Measurements from ENCODE around the gene BCAR1. TPM values are rescaled to one million over a fixed set of nuclear protein-coding genes. Genes with fewer than 3 reads are reported as not detected.

BCAR1 gene
- total and polyA plus RNA-seq, 7 donors = 21.7 to 82.3 (median 42.9) TPM

DNA sequence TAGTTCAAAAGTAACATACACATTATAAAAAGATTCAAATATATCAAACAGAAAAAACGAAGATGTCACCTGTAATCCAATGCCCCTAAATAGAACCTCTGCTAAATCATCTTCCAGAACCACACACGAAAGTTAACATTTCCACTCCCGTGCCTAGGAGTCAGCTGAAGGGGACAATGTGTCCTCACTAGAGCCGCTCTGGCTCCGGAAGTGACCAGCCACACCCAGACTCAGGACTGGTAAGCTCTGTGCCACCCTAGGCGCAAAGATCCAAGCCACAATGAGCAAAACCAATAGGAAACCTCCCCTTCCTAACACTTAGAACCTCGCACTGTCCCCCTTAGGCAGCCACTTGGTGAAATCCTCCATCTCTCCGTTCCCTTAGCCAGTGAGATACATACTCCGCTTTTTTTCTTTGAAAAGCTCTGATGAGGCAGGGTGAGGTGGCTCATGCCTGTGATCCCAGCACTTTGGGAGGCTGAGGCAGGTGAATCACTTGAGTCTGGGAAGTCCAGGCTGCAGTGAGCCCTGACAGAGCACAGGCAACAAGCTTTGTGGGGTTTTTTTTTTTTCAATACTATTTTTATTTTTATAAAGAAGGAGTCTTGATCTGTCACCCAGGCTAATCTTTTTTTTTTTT is 20.8 kb downstream of the BCAR1 start:
- TF ChIP-seq, protein P1, sequence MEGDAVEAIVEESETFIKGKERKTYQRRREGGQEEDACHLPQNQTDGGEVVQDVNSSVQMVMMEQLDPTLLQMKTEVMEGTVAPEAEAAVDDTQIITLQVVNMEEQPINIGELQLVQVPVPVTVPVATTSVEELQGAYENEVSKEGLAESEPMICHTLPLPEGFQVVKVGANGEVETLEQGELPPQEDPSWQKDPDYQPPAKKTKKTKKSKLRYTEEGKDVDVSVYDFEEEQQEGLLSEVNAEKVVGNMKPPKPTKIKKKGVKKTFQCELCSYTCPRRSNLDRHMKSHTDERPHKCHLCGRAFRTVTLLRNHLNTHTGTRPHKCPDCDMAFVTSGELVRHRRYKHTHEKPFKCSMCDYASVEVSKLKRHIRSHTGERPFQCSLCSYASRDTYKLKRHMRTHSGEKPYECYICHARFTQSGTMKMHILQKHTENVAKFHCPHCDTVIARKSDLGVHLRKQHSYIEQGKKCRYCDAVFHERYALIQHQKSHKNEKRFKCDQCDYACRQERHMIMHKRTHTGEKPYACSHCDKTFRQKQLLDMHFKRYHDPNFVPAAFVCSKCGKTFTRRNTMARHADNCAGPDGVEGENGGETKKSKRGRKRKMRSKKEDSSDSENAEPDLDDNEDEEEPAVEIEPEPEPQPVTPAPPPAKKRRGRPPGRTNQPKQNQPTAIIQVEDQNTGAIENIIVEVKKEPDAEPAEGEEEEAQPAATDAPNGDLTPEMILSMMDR (IDR thresholded peaks at IDR 0.05) = no peak
- no peak for TF ChIP-seq POLR2A (IDR thresholded peaks at IDR 0.05)
- no peak for TF ChIP-seq POLR2AphosphoS5 (IDR thresholded peaks at IDR 0.05)
- no peak for TF ChIP-seq EP300 (IDR thresholded peaks at IDR 0.05)
- intact Hi-C loops (cut with DNase I) = loop anchor here (10.0 kb wide), 1 partner anchor 246 kb away; the partner anchor contains the start of gene WDR59
- H3K4me3 ChIP-seq = no peak overlapping the region
- WGBS, 2 donors = 90% methylated on average over 9 of the region's 9 CpGs
- no peak overlapping the region for H3K27ac ChIP-seq
- no peaks in the 10 kb centered on the region for H3K27me3 ChIP-seq
- H3K36me3 ChIP-seq = peaks cover 23 to 65% (median 34%) of the 10 kb centered on the region in 4 donors
- no peaks in the 10 kb centered on the region for H3K9me3 ChIP-seq
- peaks cover 0 to 16% (median 14%) of the 10 kb centered on the region in 4 donors for H3K4me1 ChIP-seq
- no peak for DNase-seq

DNA sequence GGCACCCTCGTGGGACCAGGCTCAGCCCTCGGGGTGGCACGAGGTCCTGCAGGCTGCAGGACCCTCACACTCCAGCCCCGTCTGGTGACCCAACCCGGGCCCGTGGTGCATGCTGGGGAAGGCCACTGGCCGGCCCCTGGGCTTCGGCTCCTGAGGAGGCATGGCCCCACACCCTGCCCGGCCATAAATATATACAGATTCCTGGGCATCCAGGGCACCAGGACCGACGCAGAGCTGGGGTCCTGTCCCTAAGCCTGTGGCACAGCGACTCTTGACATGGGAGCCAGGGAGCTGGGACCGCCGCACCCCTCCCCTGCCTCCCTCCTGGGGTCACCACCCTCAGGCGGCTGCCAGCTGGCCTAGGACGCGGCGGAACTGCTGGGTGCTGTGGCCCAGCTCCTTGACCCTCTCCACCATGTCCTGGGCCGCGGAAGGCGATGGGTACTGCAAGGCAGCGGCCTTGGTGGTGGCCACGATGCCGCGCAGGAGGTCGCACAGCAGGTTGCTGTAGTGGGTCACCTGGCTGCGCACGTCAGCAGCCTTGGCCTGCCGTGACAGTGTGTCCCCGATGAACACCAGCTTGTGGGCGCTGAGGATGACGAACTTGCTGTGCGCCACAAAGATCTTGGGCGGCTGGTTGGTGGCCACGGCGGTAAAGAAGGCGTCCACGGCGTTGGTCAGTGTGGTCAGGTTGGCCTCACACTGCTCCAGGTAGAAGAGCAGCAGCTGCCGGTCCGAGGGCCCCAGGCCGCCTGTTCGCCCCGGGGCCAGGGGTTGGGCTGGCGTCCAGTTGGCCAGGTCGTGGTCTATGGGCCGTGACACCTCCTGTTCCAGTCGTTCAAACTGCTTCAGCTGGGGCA is 22.0 kb downstream of the BCAR1 start:
- 94% methylated on average over 48 of the region's 48 CpGs for WGBS, 2 donors
- DNase-seq = no peak
- Histone ChIP-seq H3K4me3 (no peak overlapping the region), H3K9me3 (no peaks in the 10 kb centered on the region), H3K27me3 (peaks cover 0 to 8% (median 7%) of the 10 kb centered on the region in 3 donors), H3K36me3 (peaks cover 18 to 53% (median 26%) of the 10 kb centered on the region in 4 donors), H3K4me1 (peaks cover 0 to 12% (median 11%) of the 10 kb centered on the region in 4 donors), H3K27ac (no peak overlapping the region)
- TF ChIP-seq POLR2AphosphoS5 (IDR thresholded peaks at IDR 0.05) (no peak), POLR2A (IDR thresholded peaks at IDR 0.05) (no peak), EP300 (IDR thresholded peaks at IDR 0.05) (no peak)
- TF ChIP-seq, protein P1 (IDR thresholded peaks at IDR 0.05) = no peak
- intact Hi-C loops (cut with DNase I) = loop anchor here (10.0 kb wide), 1 partner anchor 245 kb away; the partner anchor contains the start of gene WDR59

DNA sequence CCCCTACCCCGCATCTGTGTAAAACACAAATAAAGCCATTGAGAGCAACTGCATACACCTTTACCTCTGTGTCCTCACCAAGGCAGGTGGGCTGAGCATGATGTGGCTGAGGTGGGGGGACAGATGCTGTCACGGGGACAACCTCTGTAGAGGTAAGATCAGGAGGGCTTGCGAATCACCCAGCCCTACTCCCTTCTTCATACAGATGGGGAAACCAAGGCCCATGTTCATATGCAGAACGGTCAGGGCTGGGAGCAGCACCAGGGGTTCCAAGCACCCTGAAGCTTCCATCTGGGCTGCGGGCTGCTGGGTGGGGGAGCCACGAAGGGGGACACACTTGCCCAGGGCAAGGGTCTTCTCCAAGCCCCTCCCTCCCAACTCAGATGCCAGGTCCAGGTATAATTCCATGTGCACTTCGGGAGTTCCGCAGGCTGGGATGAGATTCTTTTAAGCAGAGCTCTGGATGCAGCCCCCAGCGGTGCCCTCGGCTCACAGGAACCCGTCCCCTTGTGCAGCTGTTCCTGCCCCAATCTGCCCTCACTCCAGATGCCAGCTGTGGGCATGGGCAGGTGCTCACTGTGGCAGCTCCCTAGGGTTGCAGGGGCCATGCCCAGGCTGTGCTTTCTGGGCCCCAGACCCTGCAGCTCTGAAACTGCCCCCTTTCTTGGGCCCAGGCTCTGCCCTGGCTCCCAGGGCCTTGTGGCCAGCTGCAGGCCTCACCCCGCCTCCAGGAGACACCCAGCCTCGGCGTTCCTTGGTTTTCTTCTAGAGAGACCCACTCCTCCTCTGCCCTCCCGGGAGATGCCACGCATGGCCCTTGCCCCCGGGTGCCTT is 23.1 kb downstream of the BCAR1 start:
- Histone ChIP-seq H3K4me1 (peaks cover 0 to 2% (median 1%) of the 10 kb centered on the region in 4 donors), H3K4me3 (no peak overlapping the region), H3K27ac (no peak overlapping the region), H3K9me3 (no peaks in the 10 kb centered on the region), H3K27me3 (peaks cover 0 to 12% (median 9%) of the 10 kb centered on the region in 3 donors), H3K36me3 (peaks cover 16 to 51% (median 22%) of the 10 kb centered on the region in 4 donors)
- TF ChIP-seq, protein P1 (IDR thresholded peaks at IDR 0.05) = no peak
- TF ChIP-seq POLR2A (IDR thresholded peaks at IDR 0.05) = no peak
- TF ChIP-seq POLR2AphosphoS5 (IDR thresholded peaks at IDR 0.05) = no peak
- no peak for TF ChIP-seq EP300 (IDR thresholded peaks at IDR 0.05)
- intact Hi-C loops (cut with DNase I) = no loop called here
- DNase-seq = no peak
- 90% methylated on average over 17 of the region's 17 CpGs for WGBS, 2 donors

DNA sequence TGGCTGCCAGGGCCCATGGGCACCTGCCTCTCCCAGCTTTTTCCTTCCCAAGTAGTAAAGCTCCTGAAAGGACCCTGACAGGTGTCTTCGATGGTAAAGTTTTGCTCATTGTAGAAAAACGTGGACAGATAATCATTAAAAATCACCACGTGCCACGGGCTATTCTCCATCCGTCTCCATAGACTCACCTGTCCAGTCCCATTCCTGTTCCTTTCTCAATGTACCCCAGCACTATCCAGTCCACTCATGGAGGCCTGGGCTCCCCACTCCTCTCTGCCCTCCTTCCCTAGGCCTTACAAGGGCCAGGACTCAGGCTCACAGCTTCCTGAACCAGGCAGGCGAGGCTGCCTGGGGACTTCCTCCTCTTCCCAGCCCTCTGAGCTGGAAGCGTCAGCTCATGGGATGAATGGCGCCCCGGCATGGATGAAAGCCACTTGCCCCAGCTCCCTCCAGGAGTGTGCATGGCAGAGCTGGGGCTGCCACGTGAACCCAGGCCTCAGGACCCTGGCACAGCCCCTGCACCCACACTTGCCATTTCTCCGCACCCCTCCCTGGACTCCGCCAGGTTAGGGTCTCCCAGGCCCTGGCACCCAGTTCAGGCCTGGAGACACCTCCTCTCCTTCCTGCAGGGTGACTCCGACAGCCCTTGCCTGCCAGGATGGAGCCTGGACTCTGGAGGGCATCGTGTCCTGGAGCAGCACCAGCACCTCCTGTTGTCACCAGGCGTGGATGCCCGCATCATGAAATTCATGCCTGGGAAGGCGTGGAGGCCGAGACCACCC is 23.9 kb downstream of the BCAR1 start:
- H3K4me1 ChIP-seq = no peaks in the 10 kb centered on the region
- intact Hi-C loops (cut with DNase I) = no loop called here
- H3K27ac ChIP-seq = no peak overlapping the region
- no peak overlapping the region for H3K4me3 ChIP-seq
- no peaks in the 10 kb centered on the region for H3K9me3 ChIP-seq
- TF ChIP-seq POLR2AphosphoS5 (IDR thresholded peaks at IDR 0.05) = no peak
- TF ChIP-seq EP300 (IDR thresholded peaks at IDR 0.05) = no peak
- no peak for TF ChIP-seq POLR2A (IDR thresholded peaks at IDR 0.05)
- H3K36me3 ChIP-seq = peaks cover 16 to 46% (median 17%) of the 10 kb centered on the region in 4 donors
- peaks cover 0 to 12% (median 9%) of the 10 kb centered on the region in 3 donors for H3K27me3 ChIP-seq
- 82 to 90% methylated on average over 18 of the region's 18 CpGs for WGBS, 2 donors
- DNase-seq = no peak
